Kidney (tissue), 14 donors: ENCODE data around the gene VAT1L. TPM values are rescaled to one million over a fixed set of nuclear protein-coding genes. Genes with fewer than 3 reads are reported as not detected.

Source experiments
- DNase-seq, 5 donors: peaks; one replicate each; pipeline ENCODE4 v3.0.0-alpha.2; 2013 to 2020
- FAIRE-seq: peaks from 2 replicates; lab custom pipeline; 2012; peaks lifted over from hg19 to GRCh38; lab: Jason Lieb, UNC
- H3K27ac ChIP-seq, 2 donors: one replicate each; pipeline ENCODE4 v1.7.0; 2013; ENCODE audit warnings: low read depth in 2 of 2, low read length in 2 of 2, inconsistent platforms in 1 of 2
- H3K27me3 ChIP-seq: one replicate; pipeline ENCODE4 v1.7.1; 2013; ENCODE audit warnings: low read length, inconsistent platforms; ENCODE audit not compliant: control insufficient read depth, insufficient read depth
- H3K36me3 ChIP-seq, 3 donors: one replicate each; pipeline versions ENCODE4 v1.7.0 to v1.7.1; 2013; ENCODE audit warnings: low read length in 3 of 3, control low read depth in 1 of 3, inconsistent platforms in 1 of 3; ENCODE audit not compliant: insufficient read depth in 3 of 3, control insufficient read depth in 2 of 3
- H3K4me1 ChIP-seq, 3 donors: one replicate each; pipeline versions ENCODE4 v1.7.0 to v1.7.1; 2013; ENCODE audit warnings: low read length in 3 of 3, inconsistent platforms in 1 of 3, low read depth in 1 of 3; ENCODE audit not compliant: control insufficient read depth in 2 of 3, insufficient read depth in 2 of 3
- H3K4me3 ChIP-seq, 3 donors: one replicate each; pipeline versions ENCODE4 v1.7.0 to v1.8.1; 2013; ENCODE audit warnings: low read length in 3 of 3, control low read depth in 1 of 3, inconsistent platforms in 1 of 3
- H3K9ac ChIP-seq, 3 donors: one replicate each; pipeline versions ENCODE4 v1.7.0 to v1.7.1; 2013; ENCODE audit warnings: low read length in 3 of 3, control low read depth in 1 of 3, inconsistent platforms in 1 of 3
- H3K9me3 ChIP-seq, 3 donors: one replicate each; pipeline versions ENCODE4 v1.7.0 to v1.7.1; 2013; ENCODE audit warnings: low read length in 3 of 3, control low read depth in 1 of 3, inconsistent platforms in 1 of 3; ENCODE audit not compliant: control insufficient read depth in 2 of 3, insufficient read depth in 1 of 3
- intact Hi-C: fragments of 100-400 bp; cut with DNase I; formaldehyde crosslinking; loops from one replicate; pipeline ENCODE4 v1.11.1; 2022
- polyA plus RNA-seq: library from polyadenylated mRNA; stranded (reverse); fragments of 350-450 nt; fragmentation: Illumina TruSeq; extraction: RNeasy Lipid Tissue Mini Kit (QIAGEN cat#74804); gene quantifications from one replicate; pipeline ENCODE4 v1.2.3, GENCODE V29; 2014; ENCODE audit warnings: low read depth, low replicate concordance; ENCODE audit not compliant: insufficient read depth
- total RNA-seq: library from RNA; stranded (reverse); fragmentation: NEBNext Ultra II Directional; extraction: Animal tissue kit (Norgen Biotek cat#: 25700); gene quantifications from one replicate; pipeline ENCODE4 v1.2.1, GENCODE V29; 2021
- TF ChIP-seq, protein P1 (sequence below): IDR thresholded peaks from 3 replicates; pipeline ENCODE4 v1.5.1; 2012; ENCODE audit warnings: mild to moderate bottlenecking, moderate library complexity, borderline replicate concordance; ENCODE audit not compliant: insufficient read depth; ENCODE audit errors: extremely low read depth
- donor health status: control.
- donor health status: control.
- donor health status: control.
- donor health status: control.
- donor health status: control.
- donor health status: DM: yes; HTN: yes; CAD: no.
- donor health status: Normal renal cell carcinoma (clear cell type).

The VAT1L gene
- total and polyA plus RNA-seq, 2 donors from 2014 or later, result 0.85 to 4.5 TPM

DNA sequence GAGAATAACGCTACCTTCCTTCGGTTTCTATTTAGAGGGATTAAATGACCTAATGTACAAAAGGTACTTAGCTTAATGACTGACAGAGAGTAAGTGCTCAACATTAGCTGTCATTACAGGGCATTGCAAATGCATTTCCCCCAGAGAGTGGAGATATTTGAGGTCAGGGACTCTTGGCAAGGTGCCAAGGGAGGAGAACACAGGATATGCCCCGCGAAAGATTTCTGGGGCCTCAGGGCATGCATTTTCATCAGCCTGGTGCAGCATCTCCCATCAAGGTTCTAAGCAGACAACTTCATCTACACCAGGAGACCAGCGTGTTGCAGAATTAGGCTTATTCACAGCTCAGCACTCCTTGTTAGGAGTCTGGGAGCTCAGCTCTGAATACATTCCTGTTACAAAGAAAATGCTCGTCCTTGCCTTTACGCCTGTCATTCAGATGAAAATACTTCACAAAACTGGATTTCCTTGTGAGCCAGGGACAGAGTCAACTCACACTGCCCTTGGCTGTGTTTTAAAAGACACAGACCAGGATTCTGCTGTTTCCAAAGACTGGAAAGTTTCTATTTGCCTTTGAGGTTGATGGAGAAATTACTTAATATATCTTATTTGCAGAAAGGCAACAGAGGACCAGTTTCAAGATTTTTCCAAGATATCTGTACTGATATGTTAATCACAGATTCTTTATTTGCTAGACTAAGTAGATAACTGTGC lies 108.2 kb downstream of the VAT1L start:
- Histone ChIP-seq H3K9me3 (no peaks in the 10 kb centered on the region), H3K4me3 (no peak overlapping the region), H3K36me3 (no peaks in the 10 kb centered on the region), H3K27ac (no peak overlapping the region), H3K4me1 (peaks cover 0 to 3% (median 0%) of the 10 kb centered on the region in 3 donors), H3K9ac (no peak overlapping the region), H3K27me3 (no peaks in the 10 kb centered on the region)
- DNase-seq (peak in 3 of 5 donors; percentile 14 to 35 (median 30)), FAIRE-seq (no peak)
- intact Hi-C loops, result no loop called here
- TF ChIP-seq, protein P1, sequence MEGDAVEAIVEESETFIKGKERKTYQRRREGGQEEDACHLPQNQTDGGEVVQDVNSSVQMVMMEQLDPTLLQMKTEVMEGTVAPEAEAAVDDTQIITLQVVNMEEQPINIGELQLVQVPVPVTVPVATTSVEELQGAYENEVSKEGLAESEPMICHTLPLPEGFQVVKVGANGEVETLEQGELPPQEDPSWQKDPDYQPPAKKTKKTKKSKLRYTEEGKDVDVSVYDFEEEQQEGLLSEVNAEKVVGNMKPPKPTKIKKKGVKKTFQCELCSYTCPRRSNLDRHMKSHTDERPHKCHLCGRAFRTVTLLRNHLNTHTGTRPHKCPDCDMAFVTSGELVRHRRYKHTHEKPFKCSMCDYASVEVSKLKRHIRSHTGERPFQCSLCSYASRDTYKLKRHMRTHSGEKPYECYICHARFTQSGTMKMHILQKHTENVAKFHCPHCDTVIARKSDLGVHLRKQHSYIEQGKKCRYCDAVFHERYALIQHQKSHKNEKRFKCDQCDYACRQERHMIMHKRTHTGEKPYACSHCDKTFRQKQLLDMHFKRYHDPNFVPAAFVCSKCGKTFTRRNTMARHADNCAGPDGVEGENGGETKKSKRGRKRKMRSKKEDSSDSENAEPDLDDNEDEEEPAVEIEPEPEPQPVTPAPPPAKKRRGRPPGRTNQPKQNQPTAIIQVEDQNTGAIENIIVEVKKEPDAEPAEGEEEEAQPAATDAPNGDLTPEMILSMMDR, result no peak

DNA sequence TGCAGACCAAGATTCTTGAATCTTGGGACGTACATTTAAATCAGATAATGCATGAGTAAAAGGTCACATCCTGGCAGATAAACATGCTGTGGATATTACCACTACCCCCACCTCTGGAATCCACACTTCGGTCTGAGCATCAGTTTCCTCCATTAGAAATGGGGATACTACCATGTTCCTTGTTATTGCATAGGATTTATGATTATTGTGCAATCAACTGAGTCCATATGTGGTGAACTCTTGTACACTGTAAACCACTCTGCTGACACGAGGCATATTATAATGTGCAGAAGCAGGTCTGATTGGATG lies 108.7 kb downstream of the VAT1L start:
- TF ChIP-seq, protein P1, result no peak
- H3K9me3 ChIP-seq, result no peaks in the 10 kb centered on the region
- peaks cover 0 to 3% (median 0%) of the 10 kb centered on the region in 3 donors for H3K4me1 ChIP-seq
- no peak overlapping the region for H3K9ac ChIP-seq
- H3K27ac ChIP-seq, result no peak overlapping the region
- no peak overlapping the region for H3K4me3 ChIP-seq
- intact Hi-C loops, result no loop called here
- FAIRE-seq, result no peak
- H3K36me3 ChIP-seq, result no peaks in the 10 kb centered on the region
- H3K27me3 ChIP-seq, result no peaks in the 10 kb centered on the region
- DNase-seq, result no peak

DNA sequence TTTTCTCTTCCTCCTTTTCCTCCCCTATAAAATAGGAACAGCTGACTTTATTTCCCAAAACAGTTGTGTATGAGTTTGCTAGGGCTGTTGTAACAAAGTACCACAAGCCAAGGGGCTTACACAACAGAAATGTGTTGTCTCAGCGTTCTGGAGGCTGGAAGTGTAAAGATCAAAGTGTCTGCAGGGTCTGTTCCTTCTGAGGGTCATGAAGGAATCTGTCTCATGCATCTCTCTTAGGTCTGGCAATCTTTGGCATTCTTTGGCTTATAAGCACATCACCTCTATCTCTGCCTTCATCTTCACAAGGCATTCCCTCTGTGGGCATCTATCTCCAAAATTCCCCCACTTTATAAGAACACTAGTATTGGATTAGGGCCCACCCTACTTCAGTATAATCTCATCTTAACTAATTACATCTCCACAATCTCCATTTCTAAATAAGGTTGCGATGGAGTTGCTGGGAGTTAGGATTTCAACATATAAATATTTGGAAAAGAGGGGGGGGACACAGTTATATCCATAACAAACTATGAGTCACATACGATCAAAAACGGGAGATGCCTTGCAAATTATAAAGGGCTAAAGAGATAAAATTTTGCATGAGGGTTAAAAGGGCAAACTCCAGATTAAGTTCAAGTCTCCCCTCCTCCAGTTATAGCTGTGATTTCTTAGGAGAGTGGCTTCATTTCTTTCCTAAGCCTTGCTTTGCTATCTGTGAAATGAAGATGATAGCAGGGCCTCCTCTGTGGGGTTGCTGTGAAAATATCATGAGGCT lies 109.7 kb downstream of the VAT1L start:
- no peaks in the 10 kb centered on the region for H3K27me3 ChIP-seq

More for the DNA sequence above, 109.7 kb downstream of the VAT1L start:
- no peak overlapping the region for H3K27ac ChIP-seq
- H3K9ac ChIP-seq, result no peak overlapping the region
- no peak for FAIRE-seq
- TF ChIP-seq, protein P1, result no peak
- intact Hi-C loops, result no loop called here
- H3K4me1 ChIP-seq, result peaks cover 0 to 3% (median 0%) of the 10 kb centered on the region in 3 donors
- H3K36me3 ChIP-seq, result no peaks in the 10 kb centered on the region
- no peak for DNase-seq
- no peak overlapping the region for H3K4me3 ChIP-seq
- H3K9me3 ChIP-seq, result no peaks in the 10 kb centered on the region
